Mesenchymal stem cell (in vitro differentiated cells and primary cell): ENCODE measurements around the gene MEG3.

ENCODE experiments used
- DNase-seq: peaks from one replicate; pipeline ENCODE4 v3.0.0-alpha.2; 2013
- H2AFZ ChIP-seq: one replicate; pipeline ENCODE4 v1.6.1; 2013; ENCODE audit warnings: low read depth, mild to moderate bottlenecking, control low read depth, inconsistent platforms, low read length, moderate library complexity
- H2AK5ac ChIP-seq: 2 replicates; pipeline ENCODE4 v1.6.1; 2013; ENCODE audit warnings: low read length, moderate library complexity, mild to moderate bottlenecking, inconsistent platforms; ENCODE audit not compliant: severe bottlenecking
- H2BK120ac ChIP-seq: one replicate; pipeline ENCODE4 v1.6.1; 2013; ENCODE audit warnings: low read depth, mild to moderate bottlenecking, inconsistent platforms, low read length, moderate library complexity
- H2BK12ac ChIP-seq, 2 experiments: one replicate each; pipeline ENCODE4 v1.6.1; 2013; ENCODE audit warnings: inconsistent platforms in 2 of 2, low read length in 2 of 2, mild to moderate bottlenecking in 2 of 2, moderate library complexity in 2 of 2, control low read depth in 1 of 2
- H2BK15ac ChIP-seq: one replicate; pipeline ENCODE4 v1.6.1; 2013; ENCODE audit warnings: mild to moderate bottlenecking, low read depth, inconsistent platforms; ENCODE audit not compliant: poor library complexity, severe bottlenecking
- H2BK5ac ChIP-seq: 2 replicates; pipeline ENCODE4 v1.6.1; 2013; ENCODE audit warnings: low read depth, mild to moderate bottlenecking, low read length, control low read depth, inconsistent platforms; ENCODE audit not compliant: poor library complexity, severe bottlenecking
- H3K14ac ChIP-seq, 2 experiments: one replicate each; pipeline ENCODE4 v1.6.1; 2013; ENCODE audit warnings: inconsistent platforms in 2 of 2, low read length in 2 of 2, control low read depth in 1 of 2, mild to moderate bottlenecking in 1 of 2, moderate library complexity in 1 of 2
- H3K18ac ChIP-seq, 2 experiments: one replicate each; pipeline ENCODE4 v1.6.1; 2013; ENCODE audit warnings: inconsistent platforms in 2 of 2, low read length in 2 of 2, control low read depth in 1 of 2, low read depth in 1 of 2, mild to moderate bottlenecking in 1 of 2
- H3K23ac ChIP-seq, 2 experiments: one replicate each; pipeline ENCODE4 v1.6.1; 2013; ENCODE audit warnings: inconsistent platforms in 2 of 2, low read length in 2 of 2, mild to moderate bottlenecking in 2 of 2, moderate library complexity in 2 of 2, control low read depth in 1 of 2
- H3K27ac ChIP-seq: 2 replicates; pipeline ENCODE4 v1.5.1; 2013; ENCODE audit warnings: mild to moderate bottlenecking, moderate library complexity, low read length, control low read depth, inconsistent platforms; ENCODE audit not compliant: poor library complexity, severe bottlenecking
- H3K27me3 ChIP-seq, 2 experiments: 2 replicates each; pipeline versions ENCODE4 v1.6.1 to v1.7.0; 2013; ENCODE audit warnings: low read length in 2 of 2, mild to moderate bottlenecking in 2 of 2, moderate library complexity in 2 of 2, control low read depth in 1 of 2, inconsistent platforms in 1 of 2; ENCODE audit not compliant: control insufficient read depth in 1 of 2, insufficient read depth in 1 of 2
- H3K36me3 ChIP-seq, 2 experiments: 2 replicates each; pipeline versions ENCODE4 v1.6.1 to v1.7.0; 2013; ENCODE audit warnings: low read length in 2 of 2, control low read depth in 1 of 2, inconsistent platforms in 1 of 2, low read depth in 1 of 2, mild to moderate bottlenecking in 1 of 2; ENCODE audit not compliant: insufficient read depth in 2 of 2, control insufficient read depth in 1 of 2
- H3K4ac ChIP-seq, 2 experiments: one replicate each; pipeline ENCODE4 v1.6.1; 2013; ENCODE audit warnings: inconsistent platforms in 2 of 2, low read length in 2 of 2, mild to moderate bottlenecking in 2 of 2, moderate library complexity in 2 of 2, control low read depth in 1 of 2, low read depth in 1 of 2
- H3K4me1 ChIP-seq: 2 replicates; pipeline ENCODE4 v1.6.1; 2013; ENCODE audit warnings: low read depth, low read length, control low read depth; ENCODE audit not compliant: control insufficient read depth, insufficient read depth
- H3K4me2 ChIP-seq: 2 replicates; pipeline ENCODE4 v1.6.1; 2013; ENCODE audit warnings: low read length, mild to moderate bottlenecking, inconsistent platforms; ENCODE audit not compliant: poor library complexity, severe bottlenecking
- H3K4me3 ChIP-seq, 2 experiments: 2 replicates each; pipeline versions ENCODE4 v1.5.1 to v1.7.0; 2013; ENCODE audit warnings: low read length in 2 of 2, mild to moderate bottlenecking in 2 of 2, control low read depth in 1 of 2, low read depth in 1 of 2; ENCODE audit not compliant: insufficient read depth in 1 of 2
- H3K79me1 ChIP-seq: replicated peaks from 2 replicates; pipeline ENCODE4 v1.6.1; 2013; ENCODE audit warnings: mild to moderate bottlenecking, control low read depth, low read length, inconsistent platforms; ENCODE audit not compliant: poor library complexity, severe bottlenecking
- H3K9ac ChIP-seq: 2 replicates; pipeline ENCODE4 v1.7.0; 2013; ENCODE audit warnings: mild to moderate bottlenecking, low read length, moderate library complexity
- H3K9me3 ChIP-seq: 2 replicates; pipeline ENCODE4 v1.7.0; 2013; ENCODE audit warnings: mild to moderate bottlenecking, low read length; ENCODE audit not compliant: control insufficient read depth
- H4K8ac ChIP-seq: one replicate; pipeline ENCODE4 v1.6.1; 2013; ENCODE audit warnings: inconsistent platforms, mild to moderate bottlenecking, low read length, moderate library complexity
- H4K91ac ChIP-seq: one replicate; pipeline ENCODE4 v1.6.1; 2013; ENCODE audit warnings: mild to moderate bottlenecking, low read length, inconsistent platforms
- WGBS: methylation state at CpG from one replicate; pipeline ENCODE4 v1.1.7; 2013; ENCODE audit warnings: mixed read lengths; 5-methylcytosine and 5-hydroxymethylcytosine counted together

MEG3 gene

GRCh38 chr14:100871234-100872186 lies 45.6 kb downstream of the MEG3 start:
- Histone ChIP-seq H2BK15ac (no peak overlapping the region), H3K36me3 (peaks cover 0 to 14% of the 10 kb centered on the region in 2 experiments), H3K14ac (no peak overlapping the region), H2BK5ac (no peak overlapping the region), H4K91ac (no peak overlapping the region), H2BK120ac (no peak overlapping the region), H2AFZ (no peak overlapping the region), H3K9me3 (no peaks in the 10 kb centered on the region), H3K9ac (no peak overlapping the region), H2BK12ac (no peak overlapping the region), H3K23ac (no peak overlapping the region), H3K4ac (no peak overlapping the region), H3K4me1 (peaks cover 1% of the 10 kb centered on the region), H3K4me2 (no peak overlapping the region), H3K4me3 (no peak overlapping the region), H2AK5ac (no peak overlapping the region), H4K8ac (no peak overlapping the region), H3K27me3 (peaks cover 0 to 4% of the 10 kb centered on the region in 2 experiments), H3K27ac (no peak overlapping the region), H3K18ac (no peak overlapping the region), H3K79me1 (no peaks in the 10 kb centered on the region)
- 82% methylated on average over 16 of the region's 16 CpGs for WGBS
- peak; percentile 12 for DNase-seq

DNA sequence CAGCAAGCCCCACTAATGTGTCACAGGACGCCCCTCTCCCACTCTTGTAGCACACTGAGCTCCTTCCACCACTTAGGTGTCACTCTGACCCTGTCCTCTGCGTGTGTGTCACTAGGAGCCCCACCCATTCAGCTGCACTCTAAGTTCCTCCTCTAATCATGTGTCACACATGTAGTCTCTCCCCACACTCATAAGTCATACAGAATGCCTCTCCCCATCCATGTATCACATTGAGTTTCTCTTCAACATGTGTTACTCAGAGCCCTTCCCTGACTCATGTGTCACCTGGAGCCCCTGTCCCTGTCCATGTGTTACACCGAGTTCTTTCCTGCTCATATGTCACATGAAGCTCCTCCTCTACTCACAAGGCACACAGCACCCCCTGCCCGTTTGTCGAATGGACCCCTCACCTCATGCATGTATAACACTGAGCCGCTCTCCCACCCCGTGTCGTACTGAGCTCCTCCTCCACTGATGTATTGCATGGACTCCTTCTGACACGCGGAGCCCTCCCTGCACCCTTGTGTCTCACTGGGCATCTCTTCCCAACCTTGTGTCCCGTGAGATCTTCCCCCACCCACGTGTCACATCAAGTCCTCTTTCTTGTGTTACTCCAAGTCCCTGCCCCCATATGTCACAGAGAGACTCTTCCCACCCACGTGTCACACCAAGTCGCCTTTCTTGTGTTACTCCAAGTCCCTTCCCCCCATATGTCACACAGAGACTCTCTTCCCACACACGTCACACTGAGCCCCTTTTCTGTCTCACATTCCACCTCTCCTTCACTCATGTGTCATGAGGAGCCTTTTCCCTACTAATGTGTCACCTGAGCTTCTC lies 46.6 kb downstream of the MEG3 start:
- Histone ChIP-seq H3K27me3 (no peaks in the 10 kb centered on the region), H3K23ac (no peak overlapping the region), H3K18ac (no peak overlapping the region), H2BK5ac (no peak overlapping the region), H3K36me3 (peaks cover 0 to 17% of the 10 kb centered on the region in 2 experiments), H3K27ac (no peak overlapping the region), H3K4me3 (no peak overlapping the region), H2AK5ac (no peak overlapping the region), H2AFZ (no peak overlapping the region), H4K91ac (no peak overlapping the region), H3K4me1 (peaks cover 1% of the 10 kb centered on the region), H3K9me3 (no peaks in the 10 kb centered on the region), H3K14ac (no peak overlapping the region), H3K4me2 (no peak overlapping the region), H3K79me1 (no peaks in the 10 kb centered on the region), H3K9ac (no peak overlapping the region), H3K4ac (no peak overlapping the region), H4K8ac (no peak overlapping the region), H2BK12ac (no peak overlapping the region), H2BK15ac (no peak overlapping the region), H2BK120ac (no peak overlapping the region)
- DNase-seq: no peak
- WGBS: 89% methylated on average over 15 of the region's 15 CpGs

GRCh38 chr14:100873096-100873482 lies 47.2 kb downstream of the MEG3 start:
- no peak overlapping the region for H4K91ac ChIP-seq
- H2AK5ac ChIP-seq: no peak overlapping the region
- H3K9ac ChIP-seq: no peak overlapping the region

DNA sequence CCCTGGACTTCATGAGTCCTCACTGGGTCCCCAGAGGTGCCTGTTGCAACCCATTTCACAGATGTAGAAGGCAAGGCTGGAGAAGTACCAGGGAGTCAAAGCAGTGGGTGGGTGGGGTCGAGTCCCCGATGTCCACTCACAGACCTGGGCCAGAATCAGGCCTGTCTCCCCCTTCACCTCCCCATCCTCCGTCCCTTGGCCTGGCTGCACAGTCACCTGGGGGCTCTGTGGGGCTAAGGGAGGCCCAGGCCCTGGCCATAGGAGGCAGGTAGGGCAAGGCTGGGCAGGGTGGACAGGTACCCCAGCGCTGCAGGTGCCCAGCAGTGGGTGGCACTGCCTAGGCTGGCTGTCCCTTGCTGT lies 48.1 kb downstream of the MEG3 start:
- no peaks in the 10 kb centered on the region for H3K9me3 ChIP-seq
- no peak overlapping the region for H3K27ac ChIP-seq
- H3K14ac ChIP-seq: no peak overlapping the region
- no peaks in the 10 kb centered on the region for H3K79me1 ChIP-seq
- no peak overlapping the region for H4K8ac ChIP-seq
- DNase-seq: no peak
- no peak overlapping the region for H2BK12ac ChIP-seq
- H2AFZ ChIP-seq: no peak overlapping the region
- H3K27me3 ChIP-seq: no peaks in the 10 kb centered on the region
- no peak overlapping the region for H2BK120ac ChIP-seq
- H3K4ac ChIP-seq: no peak overlapping the region
- no peak overlapping the region for H3K23ac ChIP-seq
- WGBS: 77% methylated on average over 4 of the region's 4 CpGs
- no peak overlapping the region for H3K4me3 ChIP-seq
- no peak overlapping the region for H2BK5ac ChIP-seq
- no peak overlapping the region for H3K4me2 ChIP-seq
- no peak overlapping the region for H4K91ac ChIP-seq
- no peak overlapping the region for H3K9ac ChIP-seq
- no peaks in the 10 kb centered on the region for H3K4me1 ChIP-seq
- H2AK5ac ChIP-seq: no peak overlapping the region
- H2BK15ac ChIP-seq: no peak overlapping the region
- no peak overlapping the region for H3K18ac ChIP-seq
- H3K36me3 ChIP-seq: peaks cover 0 to 16% of the 10 kb centered on the region in 2 experiments

More at GRCh38 chr14:100873096-100873482, 47.2 kb downstream of the MEG3 start:
- no peak overlapping the region for H3K18ac ChIP-seq
- no peak overlapping the region for H2AFZ ChIP-seq
- H3K36me3 ChIP-seq: peaks cover 0 to 21% of the 10 kb centered on the region in 2 experiments
- H3K79me1 ChIP-seq: no peaks in the 10 kb centered on the region
- H3K27ac ChIP-seq: no peak overlapping the region
- no peak overlapping the region for H2BK5ac ChIP-seq
- H2BK12ac ChIP-seq: no peak overlapping the region
- no peak overlapping the region for H3K4me2 ChIP-seq
- no peaks in the 10 kb centered on the region for H3K4me1 ChIP-seq
- WGBS: 63% methylated on average over 3 of the region's 3 CpGs
- no peak overlapping the region for H3K23ac ChIP-seq
- no peaks in the 10 kb centered on the region for H3K9me3 ChIP-seq
- DNase-seq: no peak
- H4K8ac ChIP-seq: no peak overlapping the region
- H3K4ac ChIP-seq: no peak overlapping the region
- no peak overlapping the region for H3K4me3 ChIP-seq
- no peak overlapping the region for H2BK120ac ChIP-seq
- no peak overlapping the region for H3K14ac ChIP-seq
- no peak overlapping the region for H2BK15ac ChIP-seq
- H3K27me3 ChIP-seq: no peaks in the 10 kb centered on the region
